B cell (primary cell): ENCODE measurements around the gene TUBA8. TPM values are rescaled to one million over a fixed set of nuclear protein-coding genes. Genes with fewer than 3 reads are reported as not detected.

Source experiments
- ATAC-seq: fragments of 200-7000 bp; cut with Tn5 transposase; one replicate; pipeline ENCODE4 v1.10.0; 2021; ENCODE audit warnings: low read depth, mild to moderate bottlenecking, moderate number of reproducible peaks, moderate library complexity
- CTCF ChIA-PET: fragments of 350-600 bp; sonication (Branson Sonifier 250); formaldehyde crosslinking; loops from one replicate; lab custom pipeline; 2021; ENCODE audit warnings: antibody characterized with exemption, inconsistent platforms; lab: Charles Lee
- POLR2A ChIA-PET: fragments of 350-600 bp; sonication (Branson Sonifier 250); formaldehyde crosslinking; loops from one replicate; lab custom pipeline; 2021; ENCODE audit warnings: antibody characterized with exemption; lab: Charles Lee
- DNase-seq: peaks from one replicate; pipeline ENCODE4 v3.0.0; 2013
- H2AFZ ChIP-seq: 2 replicates; pipeline ENCODE4 v1.6.1; 2012; ENCODE audit warnings: mild to moderate bottlenecking, low read depth, low read length; ENCODE audit not compliant: insufficient read depth, poor library complexity, severe bottlenecking
- H3K27ac ChIP-seq, 2 donors: 1 replicate in 1 of 2; 2 replicates in 1 of 2; pipeline ENCODE4 v1.5.1; 2012 to 2013; ENCODE audit warnings: low read length in 2 of 2, mild to moderate bottlenecking in 2 of 2, moderate library complexity in 1 of 2
- H3K27me3 ChIP-seq, 4 experiments: fragments of 200-600 bp in 1 of 4; sonication (generic) in 1 of 4; replicated peaks in 1 of 4; 1 replicate in 2 of 4; 2 replicates in 2 of 4; pipeline versions ENCODE4 v1.6.1 to v1.7.0; 2013 to 2016; ENCODE audit warnings: low read length in 3 of 4, mild to moderate bottlenecking in 2 of 4, mixed read lengths in 1 of 4, moderate library complexity in 1 of 4; ENCODE audit not compliant: insufficient read depth in 4 of 4, control insufficient read depth in 3 of 4; ENCODE audit errors: control extremely low read depth in 1 of 4
- H3K36me3 ChIP-seq, 2 experiments: replicated peaks in 1 of 2; 1 replicate in 1 of 2; 2 replicates in 1 of 2; pipeline versions ENCODE4 v1.6.1 to v1.7.1; 2013; ENCODE audit warnings: low read length in 1 of 2; ENCODE audit not compliant: insufficient read depth in 2 of 2, control insufficient read depth in 1 of 2; ENCODE audit errors: control extremely low read depth in 1 of 2, extremely low read depth in 1 of 2
- H3K4me1 ChIP-seq, 2 donors: fragments of 200-600 bp in 1 of 2; sonication (generic) in 1 of 2; 1 replicate in 1 of 2; 2 replicates in 1 of 2; pipeline versions ENCODE4 v1.5.1 to v1.6.1; 2013 to 2017; ENCODE audit warnings: low read length in 2 of 2; ENCODE audit not compliant: control insufficient read depth in 2 of 2, insufficient read depth in 2 of 2
- H3K4me2 ChIP-seq: replicated peaks from 2 replicates; pipeline ENCODE3; 2012; ENCODE audit warnings: mild to moderate bottlenecking, low read depth, low read length; ENCODE audit not compliant: poor library complexity, severe bottlenecking
- H3K4me3 ChIP-seq, 5 experiments: fragments of 200-600 bp in 1 of 5; sonication (generic) in 1 of 5; 1 replicate in 3 of 5; 2 replicates in 2 of 5; pipeline versions ENCODE4 v1.5.1 to v1.7.0; 2011 to 2016; ENCODE audit warnings: low read length in 4 of 5, mild to moderate bottlenecking in 4 of 5, low read depth in 2 of 5, control low read depth in 1 of 5, moderate library complexity in 1 of 5; ENCODE audit not compliant: insufficient read depth in 1 of 5; ENCODE audit errors: control extremely low read depth in 1 of 5, extremely low read depth in 1 of 5
- H3K79me2 ChIP-seq: fragments of 200-600 bp; sonication (generic); one replicate; pipeline ENCODE4 v1.6.0; 2016; ENCODE audit warnings: low read length; ENCODE audit not compliant: control insufficient read depth, insufficient read depth
- H3K9ac ChIP-seq: fragments of 200-600 bp; sonication (generic); 2 replicates; pipeline ENCODE4 v1.6.1; 2017; ENCODE audit warnings: mild to moderate bottlenecking, low read length, moderate library complexity
- H3K9me3 ChIP-seq, 3 donors: one replicate each; pipeline versions ENCODE4 v1.6.1 to v1.7.1; 2013; ENCODE audit warnings: low read length in 2 of 3; ENCODE audit not compliant: control insufficient read depth in 2 of 3, insufficient read depth in 1 of 3; ENCODE audit errors: control extremely low read depth in 1 of 3
- H4K20me1 ChIP-seq: 2 replicates; pipeline ENCODE4 v1.6.0; 2012; ENCODE audit warnings: mild to moderate bottlenecking, low read length; ENCODE audit not compliant: insufficient read depth, control insufficient read depth, poor library complexity, severe bottlenecking
- H3K27ac Mint-ChIP-seq: one replicate; pipeline ENCODE4 v1.8.0; 2021; ENCODE audit warnings: mixed read lengths
- H3K27me3 Mint-ChIP-seq: one replicate; pipeline ENCODE4 v1.8.0; 2021; ENCODE audit warnings: mixed read lengths
- H3K4me1 Mint-ChIP-seq: one replicate; pipeline ENCODE4 v1.8.0; 2021; ENCODE audit warnings: mixed read lengths
- H3K4me3 Mint-ChIP-seq: one replicate; pipeline ENCODE4 v1.8.0; 2021; ENCODE audit warnings: mixed read lengths
- H3K9me3 Mint-ChIP-seq: one replicate; pipeline ENCODE4 v1.8.0; 2022; ENCODE audit warnings: mixed read lengths; ENCODE audit not compliant: insufficient read depth
- CTCF ChIP-seq: fragments of 200-600 bp; IDR thresholded peaks from one replicate; pipeline ENCODE4 v1.8.0; 2022; ENCODE audit warnings: antibody characterized with exemption, mild to moderate bottlenecking
- EZH2 ChIP-seq: IDR thresholded peaks from 2 replicates; pipeline ENCODE4 v1.6.1; 2012; ENCODE audit warnings: borderline replicate concordance, low read depth, mild to moderate bottlenecking, moderate library complexity, low read length; ENCODE audit not compliant: insufficient read depth, poor library complexity, severe bottlenecking
- WGBS: methylation state at CpG from one replicate; pipeline ENCODE4 v1.1.5; 2013; ENCODE audit warnings: missing lambda C conversion rate; ENCODE audit not compliant: insufficient coverage; 5-methylcytosine and 5-hydroxymethylcytosine counted together
- intact Hi-C: fragments of 100-400 bp; cut with micrococcal nuclease; formaldehyde crosslinking; loops from one replicate; pipeline ENCODE4 v1.10.0; 2022
- polyA plus RNA-seq: library from polyadenylated mRNA; depleted of rRNA; stranded (reverse); fragments of >200 nt; gene quantifications from 2 replicates; pipeline ENCODE4 v1.2.3, GENCODE V29; 2012
- total RNA-seq, 2 donors: library from RNA; stranded (reverse); fragments of 120-200 nt in 1 of 2; gene quantifications; 1 replicate in 1 of 2; 2 replicates in 1 of 2; pipeline versions ENCODE4 v1.2.3 to v1.2.4, GENCODE V29; 2013 to 2022

Gene TUBA8
- total and polyA plus RNA-seq, 2 donors (not counting 1 experiment from before 2014, with no cell fraction given): 1.8 to 3.4 TPM

- TF ChIP-seq CTCF (no peak), EZH2 (no peak)
- Histone ChIP-seq H3K9me3 (no peaks in the 10 kb centered on the region), H3K27me3 (no peaks in the 10 kb centered on the region), H3K27ac (no peak overlapping the region), H3K79me2 (no peaks in the 10 kb centered on the region), H4K20me1 (no peaks in the 10 kb centered on the region), H3K36me3 (peaks cover 0 to 4% of the 10 kb centered on the region in 2 experiments), H3K4me2 (no peak overlapping the region), H3K4me1 (no peaks in the 10 kb centered on the region), H3K9ac (no peak overlapping the region), H3K4me3 (no peak overlapping the region), H2AFZ (no peak overlapping the region)
- intact Hi-C loops: no loop called here
- no peak overlapping the region for H3K4me3 Mint-ChIP-seq
- ATAC-seq: no peak
- no peaks in the 10 kb centered on the region for H3K9me3 Mint-ChIP-seq
- no peak for DNase-seq
- POLR2A ChIA-PET: no interaction called here
- no peaks in the 10 kb centered on the region for H3K27me3 Mint-ChIP-seq
- WGBS: 97% methylated on average over 15 of the region's 20 CpGs
- no peaks in the 10 kb centered on the region for H3K4me1 Mint-ChIP-seq
- CTCF ChIA-PET: no interaction called here
- no peak overlapping the region for H3K27ac Mint-ChIP-seq
Measured at GRCh38 chr22:18130699-18131429, 20.3 kb downstream of the TUBA8 start.

GRCh38 chr22:18133452-18133851 lies 22.8 kb downstream of the TUBA8 start:
- no peaks in the 10 kb centered on the region for H4K20me1 ChIP-seq
- H3K9ac ChIP-seq: no peak overlapping the region
- no peaks in the 10 kb centered on the region for H3K27me3 ChIP-seq
- no peak overlapping the region for H2AFZ ChIP-seq
- 100% methylated on average over 1 of the region's 2 CpGs for WGBS
- no peaks in the 10 kb centered on the region for H3K9me3 ChIP-seq
- Mint-ChIP-seq H3K27ac (no peak overlapping the region), H3K27me3 (no peaks in the 10 kb centered on the region), H3K9me3 (no peaks in the 10 kb centered on the region), H3K4me3 (no peak overlapping the region), H3K4me1 (no peaks in the 10 kb centered on the region)
- H3K4me3 ChIP-seq: no peak overlapping the region
- H3K36me3 ChIP-seq: peaks cover 0 to 4% of the 10 kb centered on the region in 2 experiments
- no peak for TF ChIP-seq CTCF
- TF ChIP-seq EZH2: no peak
- no peaks in the 10 kb centered on the region for H3K79me2 ChIP-seq
- ATAC-seq (no peak), DNase-seq (no peak)
- ChIA-PET CTCF (no interaction called here), POLR2A (no interaction called here)
- H3K27ac ChIP-seq: no peak overlapping the region
- intact Hi-C loops: no loop called here
- H3K4me1 ChIP-seq: no peaks in the 10 kb centered on the region
- H3K4me2 ChIP-seq: no peak overlapping the region
